HG03469 (cell line): Measurements from ENCODE around the gene CCDC154.
A peak's percentile ranks its signal among the peaks of the same experiment; 100 is the strongest.

Experiments
- ATAC-seq: cut with Tn5 transposase; IDR thresholded peaks from one replicate; pipeline ENCODE4 v1.9.1; 2021; ENCODE audit warnings: mild to moderate bottlenecking, moderate library complexity, moderate number of reproducible peaks; ENCODE audit not compliant: unreplicated experiment

Gene CCDC154

GRCh38 chr16:1425616-1426370, 18.6 kb downstream of the CCDC154 start:
- no peak for ATAC-seq

- ATAC-seq: no peak
Observed at GRCh38 chr16:1424028-1424427, 20.3 kb downstream of the CCDC154 start.

DNA sequence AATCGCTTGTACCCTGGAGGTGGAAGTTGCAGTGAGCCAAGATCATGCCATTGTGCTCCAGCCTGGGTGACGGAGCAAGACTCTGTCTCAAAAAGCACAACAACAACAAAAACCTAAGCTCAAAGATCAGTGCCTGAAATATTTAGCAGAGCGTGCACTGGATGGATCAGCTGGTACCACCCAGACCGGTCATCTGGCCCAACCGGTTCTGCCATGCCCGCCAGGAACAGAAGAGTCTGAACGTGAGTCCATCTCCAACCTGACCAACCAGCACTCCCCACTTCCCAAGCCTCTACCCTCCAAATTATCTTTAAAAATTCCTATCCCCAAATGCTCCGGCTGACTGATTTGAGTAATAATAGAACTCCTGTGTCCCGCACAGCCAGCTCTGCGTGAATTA, 22.3 kb downstream of the CCDC154 start:
- no peak for ATAC-seq

DNA sequence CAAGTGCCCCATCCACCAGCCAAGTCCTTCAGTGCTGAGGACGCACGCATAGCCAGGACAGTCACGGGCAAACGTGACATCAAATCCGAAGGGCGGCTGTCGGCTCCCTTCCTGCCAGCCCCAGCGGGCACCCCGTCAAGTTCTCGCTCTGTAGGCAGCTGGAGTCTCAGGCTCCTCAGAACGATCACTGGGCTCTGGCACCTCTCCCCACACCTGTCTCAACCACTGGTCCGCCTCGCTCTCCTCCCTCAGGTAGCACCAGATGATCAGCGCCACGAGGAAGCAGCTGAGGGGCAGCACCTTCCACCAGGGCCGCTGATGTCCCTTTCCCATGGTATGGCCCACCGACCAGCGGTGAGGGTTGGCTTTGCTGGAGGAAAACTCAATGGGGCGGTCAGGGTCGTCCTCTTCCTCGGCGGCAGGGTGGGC, 24.2 kb downstream of the CCDC154 start:
- ATAC-seq: no peak

- ATAC-seq: no peak
Observed at GRCh38 chr16:1416521-1416941, 27.8 kb downstream of the CCDC154 start.

- no peak for ATAC-seq
Observed at GRCh38 chr16:1414532-1415260, 29.7 kb downstream of the CCDC154 start, which contains the start of gene UNKL. Gene UNKL, minus strand, starts transcription at chr16:1414704. Its CDS starts 13 bp downstream, at chr16:1414691.

DNA sequence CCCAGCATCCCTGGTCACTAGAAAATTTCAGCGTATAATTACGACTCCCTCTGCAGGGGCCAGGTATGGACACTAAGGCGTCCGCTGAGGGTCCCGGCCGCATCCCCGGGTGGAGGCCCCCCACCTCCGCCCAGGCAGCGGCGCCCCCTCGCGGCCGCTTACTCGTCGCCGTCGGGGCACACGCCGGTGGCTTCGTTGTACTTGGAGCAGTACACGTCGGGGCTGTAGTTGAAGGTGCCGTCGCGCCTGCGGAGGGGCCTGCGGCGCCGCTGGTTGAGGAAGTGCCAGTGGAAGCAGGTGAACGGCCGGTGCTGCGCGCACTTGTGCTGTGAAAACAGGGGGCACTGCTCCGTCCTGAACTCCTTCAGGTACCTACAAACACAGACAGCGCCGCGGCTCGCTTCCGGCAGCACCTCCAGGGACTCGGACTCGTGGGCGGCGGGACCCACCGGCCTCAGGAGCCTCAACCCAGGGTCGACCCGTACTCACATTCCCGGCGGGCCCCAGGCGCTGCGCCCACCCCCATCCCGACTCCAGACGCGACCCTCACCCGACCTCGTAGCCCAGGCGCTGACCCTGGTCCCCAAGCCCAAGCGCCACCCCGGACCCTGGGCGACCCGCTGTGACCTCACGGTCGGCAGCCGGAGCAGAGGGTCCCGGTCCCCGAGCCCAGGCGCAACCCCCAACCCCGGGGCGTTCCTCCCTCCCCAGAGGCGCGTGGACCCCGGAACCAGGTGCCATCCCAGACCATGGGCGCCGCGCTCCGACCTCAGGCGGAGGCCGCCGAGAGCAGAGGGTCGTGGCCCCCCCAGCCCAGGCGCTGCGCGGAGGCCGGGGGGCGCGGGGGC, 30.4 kb downstream of the CCDC154 start:
- no peak for ATAC-seq

- no peak for ATAC-seq
Observed at GRCh38 chr16:1412847-1413246, 31.5 kb downstream of the CCDC154 start.

GRCh38 chr16:1408171-1408837, 36.1 kb downstream of the CCDC154 start:
- ATAC-seq: peak; percentile 43

DNA sequence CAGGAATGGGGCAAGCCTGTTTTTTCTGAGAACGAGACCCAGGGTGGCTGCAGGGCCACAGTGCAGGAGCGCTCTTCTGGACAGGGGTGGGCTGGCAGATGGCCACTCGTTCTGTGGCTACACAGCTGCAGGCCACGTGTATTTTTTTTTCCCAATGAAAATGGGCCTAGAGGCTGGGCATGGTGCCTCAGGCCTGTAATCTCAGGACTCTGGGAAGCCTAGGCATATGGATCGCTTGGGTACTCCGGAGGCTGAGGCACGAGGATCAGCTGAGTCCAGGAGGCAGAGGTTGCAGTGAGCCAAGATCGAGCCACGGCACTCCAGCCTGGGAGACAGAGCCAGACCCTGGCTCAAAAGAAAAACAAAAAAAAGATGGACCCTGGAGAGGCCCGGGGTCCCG, 36.6 kb downstream of the CCDC154 start:
- no peak for ATAC-seq

DNA sequence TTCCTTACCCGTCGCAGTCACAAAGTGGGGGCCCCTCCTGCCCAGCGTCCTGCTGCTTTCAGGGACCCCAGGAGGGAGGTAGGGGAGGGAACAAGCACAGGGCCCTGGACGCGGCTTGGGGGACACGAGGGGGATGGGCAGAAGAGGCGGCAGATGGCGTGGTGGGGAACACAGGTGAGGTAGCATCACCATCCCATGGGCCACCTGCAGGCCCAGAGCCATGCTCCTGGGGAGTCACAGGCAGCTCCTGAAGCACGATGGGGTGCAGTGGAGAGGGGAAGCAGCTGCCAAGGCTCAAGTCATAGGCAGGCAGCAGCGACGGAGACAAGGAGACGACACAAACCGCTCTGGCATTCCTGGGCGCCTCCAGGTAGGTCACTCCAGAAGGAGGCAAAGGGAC, 40.6 kb downstream of the CCDC154 start:
- ATAC-seq: no peak

GRCh38 chr16:1403036-1403435, 41.3 kb downstream of the CCDC154 start:
- ATAC-seq: no peak

- no peak for ATAC-seq
Observed at GRCh38 chr16:1401758-1402154, 42.6 kb downstream of the CCDC154 start.

DNA sequence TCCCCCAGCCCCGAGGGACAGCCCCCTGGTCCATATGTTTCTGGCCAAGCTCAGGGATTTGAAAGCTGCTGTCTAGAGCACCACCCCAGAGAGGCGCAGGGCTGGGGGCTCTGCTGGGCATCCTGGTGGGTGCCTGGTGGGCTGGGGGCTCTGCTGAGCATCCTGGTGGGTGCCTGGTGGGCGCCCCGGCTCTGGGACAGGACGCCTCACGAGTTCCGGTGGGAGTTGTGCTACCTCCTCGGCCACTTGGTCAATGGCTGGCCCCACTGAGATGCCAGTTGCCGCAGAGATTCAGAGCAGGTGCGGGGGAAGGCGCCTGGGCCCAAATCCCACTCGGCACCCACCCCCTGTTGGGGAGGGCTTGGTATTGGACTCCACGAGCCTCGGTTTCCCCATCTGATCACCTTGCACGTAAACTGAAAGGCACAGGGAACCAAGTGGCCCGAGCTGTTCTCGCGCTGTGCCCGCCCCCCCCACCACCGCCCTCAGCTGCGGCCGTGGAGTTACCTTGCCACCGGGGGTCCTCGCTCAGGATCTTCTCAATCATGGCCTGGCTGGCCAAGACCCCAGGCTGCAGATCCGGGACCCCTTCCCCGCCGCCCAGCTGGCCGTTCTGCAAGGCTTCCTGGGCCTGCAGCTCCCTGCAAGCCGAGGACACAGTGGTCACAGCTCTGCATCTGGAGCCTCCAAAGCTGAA, 43.1 kb downstream of the CCDC154 start:
- no peak for ATAC-seq

DNA sequence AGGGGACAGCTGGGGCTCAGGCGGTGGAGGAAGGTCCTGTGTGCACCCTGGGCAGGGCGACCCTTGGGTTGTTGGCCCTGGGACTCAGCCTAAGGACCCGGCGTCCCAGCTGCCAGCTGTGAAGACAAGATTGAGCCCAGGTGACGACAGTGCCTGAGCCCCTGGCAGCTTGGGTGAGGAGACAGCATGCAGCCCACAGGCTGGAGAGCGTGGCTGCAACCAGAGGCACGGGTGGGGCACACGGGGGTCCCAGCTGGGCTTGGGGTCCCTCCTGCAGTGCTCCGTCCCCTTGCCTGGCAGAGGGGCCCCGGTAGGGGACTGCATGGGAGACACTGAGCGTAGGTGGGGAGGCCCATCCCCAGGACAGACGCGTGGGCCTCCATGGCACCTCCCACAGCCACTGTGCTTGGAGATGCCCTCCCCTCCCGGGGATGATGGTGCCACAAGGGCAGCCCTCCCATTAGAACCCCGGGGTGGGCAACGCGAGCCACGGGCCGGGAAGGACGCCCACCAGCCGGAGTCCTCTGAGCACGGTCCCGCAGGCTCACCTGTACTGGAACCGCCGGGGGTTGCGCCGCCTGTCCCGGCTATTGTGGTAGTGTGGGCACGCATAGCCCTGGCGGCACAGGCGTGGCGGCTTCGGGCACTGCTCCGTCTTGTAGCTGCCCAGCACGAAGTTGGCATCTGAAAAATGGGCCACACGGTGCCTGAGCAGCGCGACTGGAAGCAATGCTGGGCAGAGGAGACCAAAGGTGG, 45.4 kb downstream of the CCDC154 start:
- ATAC-seq: no peak

GRCh38 chr16:1398351-1398750, 46.0 kb downstream of the CCDC154 start:
- no peak for ATAC-seq

- no peak for ATAC-seq
Observed at GRCh38 chr16:1397779-1398178, 46.6 kb downstream of the CCDC154 start.

- no peak for ATAC-seq
Observed at GRCh38 chr16:1395444-1396031, 48.8 kb downstream of the CCDC154 start.

GRCh38 chr16:1394367-1394951, 49.9 kb downstream of the CCDC154 start:
- no peak for ATAC-seq
